Stimulated activated CD4-positive, alpha-beta T cell treated with anti-CD3 and anti-CD28 coated beads, Interleukin-12 subunit alpha, Interleukin-12 subunit beta, amount 100 ng/mL, for 48 hours (primary cell): ENCODE results near the gene CSNK1D.

ENCODE experiments used
- DNase-seq, 3 donors: peaks; one replicate each; pipeline ENCODE4 v3.0.0-alpha.2; 2020; ENCODE audit warnings: low read depth in 2 of 3, low spot score in 1 of 3

Gene CSNK1D

DNA sequence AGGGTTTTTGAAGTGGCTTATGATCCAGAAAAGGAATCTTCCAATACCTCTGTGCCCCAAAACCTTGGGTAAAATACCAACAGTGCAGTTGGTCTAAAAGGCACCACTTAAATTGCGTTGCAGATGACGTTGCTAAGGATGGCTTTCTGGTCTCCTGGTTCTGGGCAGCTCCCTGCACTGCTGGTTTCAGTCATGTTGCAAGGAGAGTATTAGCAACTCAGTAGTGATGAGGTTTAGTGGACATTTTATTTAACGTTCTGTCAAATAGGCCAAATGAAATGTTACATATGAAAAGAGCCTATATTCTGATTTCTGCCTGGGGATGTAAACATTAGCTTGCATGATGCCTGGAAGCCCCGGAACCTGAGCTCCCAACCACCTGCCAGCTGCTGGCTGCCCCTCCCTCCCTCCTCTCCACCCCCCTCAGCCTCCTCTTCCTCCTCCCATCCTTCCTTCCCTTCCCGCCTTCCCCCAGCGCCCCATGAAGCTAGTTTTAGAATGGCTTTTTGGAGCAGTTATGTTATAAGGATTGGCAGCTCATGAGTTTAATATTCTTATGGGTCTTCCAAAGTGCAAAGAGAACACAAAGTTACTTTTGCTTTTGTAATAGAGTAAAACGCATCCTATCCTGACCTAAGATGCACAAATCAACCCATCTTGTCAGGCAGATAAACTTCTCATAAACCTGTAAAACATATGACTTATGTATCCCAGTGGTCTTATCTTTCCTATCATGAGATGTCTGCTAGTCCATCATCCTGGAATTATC, 23.2 kb upstream of the CSNK1D start:
- DNase-seq: no peak

DNA sequence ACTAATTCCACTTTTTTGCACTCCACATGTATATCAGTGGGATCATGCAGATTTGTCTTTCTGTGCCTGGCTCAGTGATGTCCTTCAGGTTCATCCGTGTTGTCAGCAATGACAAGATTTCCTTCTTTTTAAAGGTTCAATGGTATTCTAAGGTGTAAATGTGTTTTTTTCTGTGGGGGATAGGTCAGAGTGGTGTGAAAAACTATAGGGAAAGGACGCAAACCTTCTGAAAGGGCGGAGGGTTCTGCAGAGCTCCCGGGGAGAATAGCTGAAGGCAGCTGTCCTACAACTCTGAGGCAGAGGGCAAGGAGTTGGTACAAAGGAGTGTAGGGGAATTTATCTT, 21.9 kb upstream of the CSNK1D start:
- DNase-seq: no peak

DNA sequence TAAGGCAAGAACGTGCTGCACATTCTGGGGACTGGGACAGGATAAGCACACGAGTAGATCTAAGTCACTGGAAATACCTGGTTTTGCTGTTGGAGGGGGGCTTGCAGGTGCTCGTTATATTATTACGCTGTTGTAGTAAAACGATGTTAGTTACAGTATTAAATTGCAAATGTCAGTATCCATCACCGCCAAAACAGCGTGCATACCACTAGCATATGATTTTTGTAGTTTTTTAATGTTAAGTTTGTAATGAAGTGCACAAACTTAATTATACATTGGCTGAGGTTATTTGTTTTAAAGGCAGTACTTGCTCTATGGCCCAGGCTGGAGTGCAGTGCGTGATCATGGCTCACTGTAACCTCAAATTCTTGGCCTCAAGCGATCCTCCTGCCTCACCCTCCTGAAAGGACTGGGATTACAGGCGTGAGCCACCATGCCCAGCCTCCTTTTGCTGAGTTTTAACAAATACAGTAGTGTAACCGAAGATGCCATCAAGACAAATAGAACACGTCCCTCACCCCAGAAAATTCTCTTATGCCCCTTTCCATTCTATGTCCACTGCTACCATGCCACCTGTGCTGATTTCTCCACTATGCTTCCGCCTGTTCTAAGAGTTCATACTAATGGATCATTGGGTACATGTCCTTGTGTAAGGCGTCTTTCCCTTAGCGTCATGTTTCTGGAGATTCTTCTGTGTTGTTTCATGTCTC, 20.7 kb upstream of the CSNK1D start:
- no peak for DNase-seq

DNA sequence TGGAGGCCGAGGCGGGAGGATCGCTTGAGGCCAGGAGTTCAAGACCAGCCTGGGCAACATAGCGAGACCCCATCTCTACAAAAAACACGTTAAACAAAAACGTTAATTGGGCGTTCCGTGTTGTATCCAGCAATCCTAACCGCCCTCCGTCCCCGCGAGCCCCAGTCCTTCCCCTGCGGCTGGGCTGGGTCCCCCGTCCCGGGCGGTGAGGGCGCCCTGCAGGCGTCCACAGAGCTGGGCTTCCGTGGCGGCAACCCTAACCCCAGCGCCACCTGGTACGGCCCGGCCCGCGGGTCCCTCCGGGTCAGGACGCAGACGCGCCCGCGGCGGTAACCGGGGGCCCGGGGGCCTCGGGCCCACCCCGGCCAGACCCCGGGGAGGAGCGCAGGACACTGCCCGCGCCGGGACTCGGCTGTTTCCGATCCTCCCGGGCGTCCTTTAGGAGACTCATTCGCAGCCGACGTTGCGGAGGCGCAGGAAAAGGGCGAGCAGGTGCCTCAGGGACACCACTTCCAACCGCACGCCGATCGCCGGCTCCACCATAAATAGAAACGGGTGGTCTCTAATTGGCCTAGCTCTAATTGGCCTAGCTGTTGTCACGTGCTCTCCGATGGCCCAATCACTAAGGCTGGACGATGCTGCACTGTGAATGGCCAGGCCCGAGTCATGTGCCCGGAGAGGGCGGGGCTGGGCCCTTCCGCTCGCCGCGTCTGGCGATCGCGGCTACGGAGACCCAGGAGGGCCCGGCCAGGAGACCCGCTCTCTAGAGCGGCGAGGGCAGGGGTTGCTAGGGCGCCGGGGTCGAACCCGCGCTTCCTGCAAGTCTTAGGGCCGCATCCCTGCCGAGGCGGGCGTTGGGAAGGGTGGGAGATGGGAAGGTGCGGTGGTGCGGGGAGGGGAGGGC, 19.0 kb upstream of the CSNK1D start:
- DNase-seq: peak; percentile 89 to 90 (median 89)

DNA sequence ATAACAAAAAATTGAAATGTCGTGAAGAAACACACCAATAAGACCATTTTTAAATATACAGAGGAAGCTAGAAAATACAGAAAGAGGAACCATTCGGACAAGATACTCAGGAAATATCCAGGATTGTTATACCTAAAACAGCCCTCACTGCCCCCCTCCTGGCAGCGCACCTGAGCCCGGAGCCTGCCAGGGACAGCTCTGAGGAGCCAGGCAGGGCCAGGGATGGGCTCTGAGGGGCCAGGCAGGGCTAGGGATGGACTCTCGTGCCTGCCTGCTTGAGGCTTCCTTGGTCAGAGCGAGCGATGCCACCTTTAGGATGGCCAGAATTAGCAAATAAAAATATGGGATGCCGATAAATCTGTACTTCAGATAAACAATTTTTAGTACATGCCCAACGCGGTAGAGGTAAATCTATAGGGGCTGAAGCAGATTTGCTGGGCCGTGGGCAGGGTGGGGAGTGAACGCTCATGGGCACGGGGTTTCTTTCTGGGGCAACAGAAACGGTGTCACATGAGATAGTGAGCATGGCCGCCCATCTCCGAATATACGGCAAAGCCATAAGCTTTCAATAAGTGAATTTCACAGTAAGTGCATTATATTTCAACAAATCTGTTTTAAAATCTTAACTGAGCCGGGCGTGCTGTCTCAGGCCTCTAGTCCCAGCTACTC, 18.2 kb upstream of the CSNK1D start:
- no peak for DNase-seq

DNA sequence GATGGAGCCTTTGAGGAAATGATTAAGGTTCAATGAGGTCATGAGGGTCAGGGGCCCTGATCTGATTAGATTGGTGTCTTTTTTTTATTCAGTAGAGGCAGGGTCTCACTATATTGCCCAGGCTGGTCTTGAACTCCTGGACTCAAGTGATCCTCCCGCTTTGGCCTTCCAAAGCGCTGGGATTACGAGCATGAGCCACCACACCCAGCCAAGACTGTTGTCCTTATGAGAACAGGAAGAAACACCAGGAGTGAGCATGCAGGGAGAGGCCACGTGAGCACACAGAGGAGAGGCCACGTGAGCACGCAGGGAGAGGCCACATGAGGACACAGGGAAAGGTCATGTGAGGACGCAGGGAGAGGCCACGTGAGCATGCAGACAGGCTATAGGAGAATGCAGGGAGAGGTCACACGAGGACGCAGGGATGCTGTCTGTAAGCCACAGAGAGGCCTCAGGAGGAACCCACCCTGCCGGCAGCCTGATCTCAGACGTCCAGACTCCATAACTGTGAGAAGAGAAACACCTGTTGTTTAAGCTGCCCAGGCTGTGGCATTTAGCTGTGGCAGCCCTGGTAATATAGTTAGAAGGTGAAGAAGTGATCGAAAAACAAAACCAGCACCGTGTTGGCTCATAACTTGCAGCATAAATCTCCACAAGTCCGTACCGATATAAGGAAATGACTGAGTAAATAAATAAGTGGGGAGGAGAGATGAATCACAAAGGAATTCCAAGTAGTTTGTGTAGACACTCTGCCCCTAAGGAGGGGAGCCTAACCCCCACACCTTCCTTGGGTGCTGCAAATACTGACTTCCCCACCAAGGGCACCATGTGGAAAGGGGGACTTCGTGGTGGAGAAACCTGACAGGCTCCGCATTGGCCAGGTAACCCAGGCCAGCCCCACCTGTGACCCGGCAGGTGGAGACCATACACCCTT, 14.6 kb upstream of the CSNK1D start:
- DNase-seq: no peak

DNA sequence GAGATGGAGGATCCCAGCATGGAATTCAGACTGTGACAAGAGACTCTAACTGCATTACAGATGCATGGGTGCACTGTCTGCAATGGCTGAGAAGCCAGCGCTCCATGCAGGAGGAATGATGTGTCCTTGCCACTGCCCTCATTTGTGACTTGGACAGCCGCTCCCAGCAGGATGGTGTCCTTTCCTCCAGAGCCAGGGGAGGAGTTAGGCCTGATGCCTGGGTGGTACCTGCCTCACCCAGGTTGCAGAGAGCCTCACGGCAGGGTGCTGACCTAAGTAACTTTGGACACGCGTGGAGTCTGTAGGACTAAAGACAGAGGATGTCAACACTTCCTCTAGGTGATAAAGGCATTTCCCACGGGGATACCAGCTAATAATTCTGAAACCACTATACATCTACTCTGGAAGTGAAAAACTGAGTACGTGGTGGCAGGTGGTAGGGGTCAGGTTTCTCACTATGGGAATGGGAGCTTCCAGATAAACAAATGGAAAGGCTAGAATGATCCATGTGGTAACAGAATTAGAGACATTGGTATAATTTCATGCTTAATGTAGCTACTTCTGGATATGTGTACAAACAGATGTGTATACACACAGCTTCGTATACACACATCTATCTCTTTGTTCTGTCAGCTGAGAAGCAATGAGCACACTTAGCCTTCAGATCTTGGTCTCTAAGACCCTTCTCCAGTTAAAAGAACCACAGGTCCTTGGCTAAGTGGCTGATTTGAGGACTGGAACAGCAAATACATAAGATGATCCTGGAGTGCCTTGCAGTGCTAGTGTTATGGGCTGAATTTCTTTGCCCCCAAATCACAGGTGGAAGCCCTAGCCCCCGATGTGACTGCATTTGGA, 13.7 kb upstream of the CSNK1D start:
- no peak for DNase-seq

DNA sequence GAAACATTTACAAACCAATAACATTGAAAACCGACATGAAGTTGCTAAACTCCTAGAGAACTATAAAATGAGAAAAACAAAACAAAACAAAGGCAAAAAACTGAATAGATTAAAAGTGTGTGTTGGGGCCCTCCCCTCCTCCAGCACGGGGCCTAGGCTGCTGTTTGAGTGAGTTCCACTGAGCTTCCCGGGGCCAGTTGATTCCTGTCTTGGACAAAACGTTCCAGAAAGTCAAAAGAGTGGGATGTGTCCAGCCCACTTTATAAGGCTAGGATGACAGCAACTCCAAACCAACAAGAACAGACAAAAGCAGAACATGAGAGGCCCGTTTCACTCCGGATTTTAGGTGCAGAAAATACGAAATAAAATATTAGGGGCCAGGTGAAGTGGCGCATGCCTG, 11.6 kb upstream of the CSNK1D start:
- no peak for DNase-seq

DNA sequence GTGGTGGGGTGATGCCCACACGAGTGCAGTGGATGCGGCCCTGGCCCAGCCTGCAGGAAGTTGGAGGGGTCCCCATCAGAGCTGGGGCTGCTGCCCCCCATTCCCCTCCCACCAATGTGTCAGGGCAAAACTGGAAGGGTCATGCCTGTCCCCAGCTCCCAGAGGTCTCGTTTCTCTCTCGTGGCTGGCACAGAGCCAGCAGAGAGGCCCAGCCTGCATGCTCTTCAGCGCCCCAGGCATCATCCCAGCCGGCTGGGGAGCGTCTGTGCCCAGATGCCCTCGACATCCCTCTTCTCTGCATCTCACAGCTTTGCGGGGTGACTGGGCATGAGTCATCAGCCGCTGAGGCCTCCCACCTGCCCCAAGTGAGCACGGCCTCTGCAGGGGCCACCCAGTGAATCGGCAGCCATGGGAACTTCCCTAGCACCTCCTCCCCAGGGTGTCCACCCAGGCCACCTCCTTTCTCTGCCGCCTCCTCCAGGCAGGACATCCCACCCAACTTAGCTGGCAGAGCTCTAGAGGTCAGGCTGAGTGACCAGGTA, 9.8 kb upstream of the CSNK1D start:
- DNase-seq: no peak

DNA sequence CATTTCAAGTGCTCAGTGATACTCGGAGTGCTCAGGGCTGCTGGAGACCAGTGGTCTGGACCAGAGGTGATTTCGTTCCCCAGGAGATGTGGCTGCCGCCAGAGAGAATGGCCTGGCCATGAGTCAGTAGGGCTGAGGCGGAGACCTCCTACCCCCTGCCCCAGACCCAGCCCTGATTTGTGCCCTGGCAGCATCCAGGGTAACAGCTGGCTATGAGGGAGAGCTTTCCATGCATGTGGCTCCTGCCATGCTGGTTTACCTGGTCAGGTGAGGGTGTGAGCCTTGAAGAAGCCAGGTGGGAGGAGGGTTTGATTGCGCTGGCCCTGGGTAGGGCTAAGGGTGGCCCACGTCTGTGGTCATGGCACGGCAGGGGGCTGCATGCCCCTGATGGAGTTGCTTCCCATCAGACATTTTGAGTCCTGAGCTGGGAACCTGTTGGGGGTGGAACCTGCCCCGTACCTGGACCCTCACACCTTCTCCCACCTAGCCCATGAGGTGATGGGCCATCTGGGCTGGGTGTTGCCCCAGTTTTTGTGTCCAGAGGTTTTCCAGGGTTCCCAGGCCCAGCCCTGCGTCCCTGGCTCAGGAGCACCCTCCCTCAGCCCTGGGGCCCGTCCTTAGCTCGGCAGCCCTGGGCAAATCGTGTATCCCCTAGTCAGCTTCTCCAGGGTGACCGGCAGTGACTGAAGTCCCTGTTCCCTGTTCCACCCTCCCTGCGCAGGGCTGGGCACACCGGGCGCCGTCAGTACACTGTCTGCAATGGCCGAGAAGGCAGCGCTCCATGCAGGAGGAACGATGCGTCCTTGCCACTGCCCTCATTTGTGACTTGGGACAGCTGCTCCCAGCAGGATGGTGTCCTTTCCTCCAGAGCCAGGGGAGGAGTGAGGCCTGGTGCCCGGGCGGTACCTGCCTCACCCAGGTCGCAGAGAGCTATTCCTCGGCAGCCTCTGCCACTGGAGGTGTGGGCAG, 9.0 kb upstream of the CSNK1D start:
- no peak for DNase-seq

DNA sequence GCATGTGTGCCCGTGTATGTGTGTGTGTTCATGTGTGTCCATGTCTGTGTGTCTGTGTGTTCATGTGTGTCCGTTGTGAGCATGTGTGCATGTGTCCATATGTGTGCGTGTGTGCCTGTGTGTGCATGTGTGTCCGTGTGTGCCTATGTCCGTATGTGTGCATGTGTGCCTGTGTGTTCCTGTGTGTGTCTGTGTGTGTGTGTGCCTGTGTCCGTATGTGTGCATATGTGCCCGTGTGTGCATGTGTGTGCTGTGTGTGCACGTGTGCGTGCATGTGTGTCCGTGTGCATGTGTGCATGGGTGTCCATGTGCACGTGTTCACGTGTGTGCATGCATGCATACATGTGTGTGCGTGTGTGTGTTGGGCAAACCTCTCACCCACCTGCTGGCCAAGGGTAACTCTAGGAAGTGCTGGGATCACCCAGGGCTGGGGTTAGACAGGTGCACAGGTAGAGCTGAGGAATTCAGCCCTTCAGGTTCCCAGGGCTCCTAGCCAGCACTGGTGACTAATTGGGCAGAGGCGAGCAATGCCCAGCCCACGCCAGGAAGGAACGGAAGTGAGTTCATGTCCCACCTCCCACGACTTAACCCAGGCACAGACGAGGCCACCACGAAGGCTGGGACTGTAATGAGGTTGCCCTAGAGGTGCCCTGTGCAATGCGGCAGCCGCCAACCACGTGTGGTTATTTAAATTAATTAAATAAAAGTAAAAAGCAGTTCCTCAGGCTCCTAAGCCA, 8.2 kb upstream of the CSNK1D start:
- DNase-seq: no peak

DNA sequence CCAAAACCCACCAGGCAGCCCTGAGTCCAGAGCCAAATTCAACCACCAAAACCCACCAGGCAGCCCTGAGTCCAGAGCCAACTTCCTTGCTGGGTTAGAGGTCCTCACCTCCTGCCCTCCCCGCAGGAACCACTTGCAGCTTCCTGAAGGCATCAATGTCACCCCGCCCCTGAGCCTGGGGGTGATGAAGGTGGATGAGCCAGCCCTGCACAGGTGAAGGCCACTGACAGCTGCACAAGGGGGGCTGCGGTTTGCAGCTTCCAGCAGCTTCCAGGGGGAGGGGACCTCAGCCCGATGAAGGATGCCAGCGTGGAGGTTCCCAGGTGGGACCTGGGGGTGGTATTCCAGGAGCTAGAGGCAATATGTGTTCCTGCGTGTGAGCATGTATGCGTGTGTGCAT, 7.6 kb upstream of the CSNK1D start:
- no peak for DNase-seq

DNA sequence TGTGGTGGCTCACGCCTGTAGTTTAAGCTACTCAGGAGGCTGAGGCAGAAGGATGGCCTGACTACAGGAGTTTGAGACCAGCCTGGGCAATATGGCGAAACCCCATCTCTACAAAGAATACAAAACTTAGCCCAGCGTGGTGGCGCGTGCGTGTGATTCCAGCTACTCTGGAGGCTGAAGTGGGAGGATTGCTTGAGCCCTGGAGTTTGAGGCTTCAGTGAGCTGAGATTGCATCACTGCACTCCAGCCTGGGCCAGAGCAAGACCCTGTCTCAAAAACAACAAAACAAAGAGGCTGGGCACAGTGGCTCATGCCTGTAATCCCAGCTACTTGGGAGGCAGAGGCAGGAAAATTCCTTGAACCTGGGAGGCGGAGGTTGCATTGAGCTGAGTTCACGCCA, 7.0 kb upstream of the CSNK1D start:
- no peak for DNase-seq

DNA sequence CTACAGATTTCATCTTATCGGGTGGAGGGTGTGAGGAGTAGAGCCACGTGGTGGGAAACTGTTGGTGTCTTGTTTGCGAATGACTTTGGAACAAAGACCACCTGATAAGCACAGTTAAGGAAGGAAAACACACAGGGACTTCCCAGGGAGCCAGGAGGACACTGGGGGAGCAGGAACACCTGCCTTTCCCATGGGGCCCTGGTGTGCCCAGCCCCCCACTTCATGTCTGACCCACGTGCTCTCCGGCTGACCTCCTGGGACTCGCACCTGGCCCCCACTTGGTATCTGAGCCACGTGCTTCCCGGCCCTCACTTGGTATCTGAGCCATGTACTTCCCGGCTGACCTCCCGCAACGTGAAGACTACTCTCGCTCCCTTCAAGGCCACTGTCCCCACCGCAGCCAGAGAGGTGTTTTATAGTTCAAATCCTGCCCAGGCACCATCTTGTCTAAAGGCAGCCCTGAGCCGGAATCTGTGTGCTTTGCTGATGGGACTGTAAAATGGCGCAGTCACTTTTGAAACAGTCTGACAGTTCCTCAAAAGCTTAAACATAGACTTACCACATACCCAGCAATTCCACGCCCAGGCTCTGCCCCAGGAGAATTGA, 5.4 kb upstream of the CSNK1D start:
- DNase-seq: no peak

DNA sequence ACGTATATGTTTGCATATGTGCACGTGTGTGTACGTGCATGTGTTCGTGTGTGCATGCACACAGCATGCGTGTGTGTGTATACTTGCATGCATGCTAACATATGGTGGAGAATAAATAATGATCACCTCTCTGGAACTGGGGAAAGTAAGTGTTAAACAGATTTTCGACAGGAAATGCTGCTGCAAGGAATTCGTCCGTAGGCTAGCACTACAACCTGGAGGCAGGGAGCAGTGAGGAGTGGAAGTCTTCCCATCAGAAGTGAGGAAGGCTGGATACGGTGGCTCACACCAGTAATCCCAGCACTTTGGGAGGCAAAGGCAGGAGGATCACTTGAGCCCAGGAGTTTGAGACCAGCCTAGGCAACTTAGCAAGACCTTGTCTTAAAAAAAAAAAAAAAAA, 4.8 kb upstream of the CSNK1D start:
- DNase-seq: no peak

DNA sequence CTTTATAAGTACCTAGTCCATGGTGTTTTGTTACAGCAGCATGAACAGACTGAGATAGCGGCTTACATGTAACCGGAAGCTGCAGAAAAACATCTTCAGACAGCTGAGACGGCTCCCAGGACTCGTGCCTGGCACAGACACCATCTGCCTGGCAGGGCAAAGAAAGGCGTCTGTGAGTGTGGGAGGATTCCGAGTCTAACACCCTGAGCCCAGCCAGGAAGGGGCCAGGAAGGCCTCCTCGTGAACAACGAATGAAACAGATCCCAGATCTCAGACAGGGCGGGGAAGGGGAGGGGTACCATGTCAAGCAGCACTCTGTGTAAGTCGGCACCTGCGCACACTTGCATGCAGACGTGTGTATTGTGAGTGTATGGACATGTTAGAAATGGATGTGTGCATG, 4.4 kb upstream of the CSNK1D start:
- DNase-seq: no peak

DNA sequence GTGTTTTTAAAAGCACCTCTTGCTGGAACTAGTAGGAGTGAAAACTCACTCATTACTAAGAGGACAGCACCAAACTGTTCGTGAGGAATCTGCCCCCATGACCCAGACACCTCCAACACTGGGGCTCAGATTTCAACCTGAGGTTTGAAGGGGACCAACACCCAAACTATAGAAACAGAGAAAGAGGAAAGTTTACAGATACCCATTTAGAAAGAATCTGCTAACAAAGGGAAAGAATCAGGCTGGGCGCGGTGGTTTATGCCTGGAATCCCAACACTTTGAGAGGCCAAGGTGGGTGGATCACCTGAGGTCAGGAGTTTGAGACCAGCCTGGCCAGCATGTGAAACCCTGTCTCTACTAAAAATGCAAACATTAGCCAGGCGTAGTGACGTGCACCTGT, 3.4 kb upstream of the CSNK1D start:
- no peak for DNase-seq
